Measurements from ENCODE around the gene BMP2K. TPM values are rescaled to one million over a fixed set of nuclear protein-coding genes. Genes with fewer than 3 reads are reported as not detected.

The BMP2K gene
- total RNA-seq, 2 experiments from 2014 or later = 4.6 to 5.6 TPM

- Mint-ChIP-seq H3K4me3 (no peak overlapping the region), H3K27me3 (no peaks in the 10 kb centered on the region), H3K4me1 (ENCODE audit: low read depth) (no peaks in the 10 kb centered on the region), H3K36me3 (ENCODE audit: low read depth) (no peaks in the 10 kb centered on the region), H3K27ac (no peak overlapping the region), H3K9me3 (no peaks in the 10 kb centered on the region)
- DNase-seq (no peak), ATAC-seq (ENCODE audit: poor library complexity) (peak; percentile 26)
- Histone ChIP-seq H3K4me3 (ENCODE audit: low read length) (no peak overlapping the region), H3K4me1 (ENCODE audit: insufficient read depth, low read length) (no peaks in the 10 kb centered on the region), H3K27ac (ENCODE audit: low read depth in 1 of 2, low read length in 2 of 2) (no peak overlapping the region), H3K36me3 (ENCODE audit: insufficient read depth, low read length) (no peaks in the 10 kb centered on the region), H3K9me3 (ENCODE audit: control insufficient read depth in 1 of 2, insufficient read depth in 1 of 2, low read length in 2 of 2) (no peaks in the 10 kb centered on the region), H3K27me3 (ENCODE audit: control insufficient read depth in 1 of 2, insufficient read depth in 2 of 2, low read length in 2 of 2) (no peaks in the 10 kb centered on the region)
- CTCF ChIA-PET = interaction anchor here (0.6 kb wide), 1 partner anchor 59 kb away, joined by 4 read pairs; no protein-coding TSS in a partner anchor
- TF ChIP-seq CTCF (IDR thresholded peaks at IDR 0.05) = no peak
- POLR2A ChIA-PET = interaction anchor here (0.6 to 0.8 kb wide), 2 partner anchors 8 to 87 kb away, joined by 3 to 6 read pairs; partner anchors contain the start of gene BMP2K
- intact Hi-C loops (cut with DNase I, micrococcal nuclease) = no loop called here
Measured at GRCh38 chr4:78768452-78769180, 7.5 kb upstream of the BMP2K start.

- no peaks in the 10 kb centered on the region for H3K9me3 Mint-ChIP-seq
- Histone ChIP-seq H3K27me3 (ENCODE audit: control insufficient read depth in 1 of 2, insufficient read depth in 2 of 2, low read length in 2 of 2) (no peaks in the 10 kb centered on the region), H3K27ac (ENCODE audit: low read depth in 1 of 2, low read length in 2 of 2) (no peak overlapping the region), H3K4me1 (ENCODE audit: insufficient read depth, low read length) (peaks cover 3% of the 10 kb centered on the region), H3K4me3 (ENCODE audit: low read length) (no peak overlapping the region), H3K9me3 (ENCODE audit: control insufficient read depth in 1 of 2, insufficient read depth in 1 of 2, low read length in 2 of 2) (no peaks in the 10 kb centered on the region), H3K36me3 (ENCODE audit: insufficient read depth, low read length) (no peaks in the 10 kb centered on the region)
- intact Hi-C loops (cut with DNase I, micrococcal nuclease) = loop anchor here (10.0 kb wide), 2 partner anchors 45 to 1415 kb away; no protein-coding TSS in a partner anchor
- ATAC-seq (ENCODE audit: poor library complexity) (no peak), DNase-seq (no peak)
- H3K27me3 Mint-ChIP-seq = no peaks in the 10 kb centered on the region
- POLR2A ChIA-PET = no interaction called here
- no peak overlapping the region for H3K27ac Mint-ChIP-seq
- no peak overlapping the region for H3K4me3 Mint-ChIP-seq
- CTCF ChIA-PET = interaction anchor here (1.3 kb wide), 2 partner anchors 20 to 115 kb away, joined by 3 to 4 read pairs; no protein-coding TSS in a partner anchor
- peaks cover 5% of the 10 kb centered on the region for H3K4me1 Mint-ChIP-seq (ENCODE audit: low read depth)
- H3K36me3 Mint-ChIP-seq (ENCODE audit: low read depth) = peaks cover 4% of the 10 kb centered on the region
- no peak for TF ChIP-seq CTCF (IDR thresholded peaks at IDR 0.05)
Measured at GRCh38 chr4:78770091-78770642, 6.0 kb upstream of the BMP2K start.

DNA sequence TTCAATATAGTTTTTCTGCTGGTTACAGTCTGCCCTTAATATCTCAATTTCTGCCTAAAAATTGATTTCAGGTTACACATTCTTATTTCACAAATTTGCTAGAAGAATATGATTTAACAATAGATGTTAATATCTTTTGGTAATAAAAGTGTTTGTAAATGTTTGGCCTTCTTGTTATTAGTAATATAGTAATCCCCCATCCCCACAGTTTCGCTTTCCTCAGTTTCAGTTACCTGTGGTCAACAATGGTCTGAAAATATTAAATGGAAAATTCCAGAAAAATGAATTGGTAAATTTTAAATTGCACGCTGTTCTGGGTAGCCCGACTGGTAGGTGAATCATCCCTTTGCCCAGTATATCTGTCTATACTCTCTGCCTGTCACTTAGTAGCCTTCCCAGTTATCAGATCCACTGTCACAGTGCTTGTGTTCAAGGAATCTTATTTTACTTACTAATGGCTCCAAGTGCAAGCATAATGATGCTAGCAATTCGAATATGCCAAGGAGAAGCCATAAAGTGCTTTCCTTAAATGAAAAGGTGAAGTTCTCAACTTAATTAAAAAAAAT is 3.5 kb upstream of the BMP2K start:
- intact Hi-C loops (cut with DNase I, micrococcal nuclease) = loop anchor here (10.0 kb wide), 2 partner anchors 48 to 1412 kb away; no protein-coding TSS in a partner anchor
- no peak overlapping the region for H3K27ac Mint-ChIP-seq
- TF ChIP-seq CTCF (IDR thresholded peaks at IDR 0.05) = no peak
- ATAC-seq (ENCODE audit: poor library complexity) = no peak
- no peaks in the 10 kb centered on the region for H3K27me3 Mint-ChIP-seq
- no peak for DNase-seq
- Histone ChIP-seq H3K4me1 (ENCODE audit: insufficient read depth, low read length) (peaks cover 15% of the 10 kb centered on the region), H3K4me3 (ENCODE audit: low read length) (no peak overlapping the region), H3K27ac (ENCODE audit: low read depth in 1 of 2, low read length in 2 of 2) (no peak overlapping the region), H3K36me3 (ENCODE audit: insufficient read depth, low read length) (no peaks in the 10 kb centered on the region), H3K27me3 (ENCODE audit: control insufficient read depth in 1 of 2, insufficient read depth in 2 of 2, low read length in 2 of 2) (no peaks in the 10 kb centered on the region), H3K9me3 (ENCODE audit: control insufficient read depth in 1 of 2, insufficient read depth in 1 of 2, low read length in 2 of 2) (no peaks in the 10 kb centered on the region)
- no peak overlapping the region for H3K4me3 Mint-ChIP-seq
- peaks cover 17% of the 10 kb centered on the region for H3K4me1 Mint-ChIP-seq (ENCODE audit: low read depth)
- ChIA-PET POLR2A (no interaction called here), CTCF (no interaction called here)
- H3K36me3 Mint-ChIP-seq (ENCODE audit: low read depth) = peaks cover 12% of the 10 kb centered on the region
- no peaks in the 10 kb centered on the region for H3K9me3 Mint-ChIP-seq
